ENCODE measurements around the gene BYSL.

- TF ChIP-seq CTCF (IDR thresholded peaks at IDR 0.05) (no peak), POLR2A (IDR thresholded peaks at IDR 0.05) (no peak), POLR2AphosphoS5 (IDR thresholded peaks at IDR 0.05) (no peak), EP300 (IDR thresholded peaks at IDR 0.05) (no peak)
Observed at GRCh38 chr6:41887331-41887751, 34.0 kb upstream of the BYSL start.
